GM12801 (cell line): ENCODE results near the gene ICA1.

Experiments used
- CTCF ChIP-seq: IDR thresholded peaks from one replicate; pipeline ENCODE4 v1.5.1; 2011; ENCODE audit warnings: control low read depth; ENCODE audit not compliant: insufficient read length; ENCODE audit errors: extremely low read depth

ICA1 gene

DNA sequence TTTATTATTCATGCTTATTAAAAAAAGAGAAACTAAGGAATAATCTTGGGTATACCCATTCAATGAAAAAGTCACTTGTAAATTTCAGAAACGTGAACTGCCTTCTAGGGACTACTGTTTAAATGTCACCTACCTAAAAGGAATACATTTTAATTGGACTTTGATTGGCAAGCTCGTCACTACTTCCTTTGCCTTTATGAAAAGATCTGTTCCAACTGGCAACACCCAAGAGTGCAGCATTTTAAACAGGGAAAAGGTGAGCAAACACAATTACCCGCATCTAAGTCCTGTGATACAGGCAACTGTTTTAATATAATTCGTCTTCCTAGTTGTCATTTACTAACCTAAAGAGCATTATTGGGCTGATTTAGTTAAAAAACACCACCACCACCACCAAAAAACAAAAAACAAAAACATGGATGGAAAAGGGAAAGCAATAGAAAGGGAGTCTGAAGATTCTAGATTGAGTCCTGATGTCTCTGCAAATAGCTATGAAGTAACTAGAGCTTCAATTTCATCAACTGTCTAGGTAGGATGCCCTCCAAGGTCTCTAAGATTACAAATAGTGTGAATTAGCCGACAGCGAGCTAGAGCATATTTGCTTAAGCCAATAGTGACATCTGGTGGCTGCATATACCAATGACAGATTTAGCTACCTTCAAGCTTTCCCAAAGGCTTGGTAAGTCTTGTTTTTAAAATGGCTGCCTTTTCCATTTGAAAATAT lies 33.8 kb upstream of the ICA1 start:
- TF ChIP-seq CTCF: no peak

GRCh38 chr7:8291397-8292141 lies 29.6 kb upstream of the ICA1 start:
- no peak for TF ChIP-seq CTCF

DNA sequence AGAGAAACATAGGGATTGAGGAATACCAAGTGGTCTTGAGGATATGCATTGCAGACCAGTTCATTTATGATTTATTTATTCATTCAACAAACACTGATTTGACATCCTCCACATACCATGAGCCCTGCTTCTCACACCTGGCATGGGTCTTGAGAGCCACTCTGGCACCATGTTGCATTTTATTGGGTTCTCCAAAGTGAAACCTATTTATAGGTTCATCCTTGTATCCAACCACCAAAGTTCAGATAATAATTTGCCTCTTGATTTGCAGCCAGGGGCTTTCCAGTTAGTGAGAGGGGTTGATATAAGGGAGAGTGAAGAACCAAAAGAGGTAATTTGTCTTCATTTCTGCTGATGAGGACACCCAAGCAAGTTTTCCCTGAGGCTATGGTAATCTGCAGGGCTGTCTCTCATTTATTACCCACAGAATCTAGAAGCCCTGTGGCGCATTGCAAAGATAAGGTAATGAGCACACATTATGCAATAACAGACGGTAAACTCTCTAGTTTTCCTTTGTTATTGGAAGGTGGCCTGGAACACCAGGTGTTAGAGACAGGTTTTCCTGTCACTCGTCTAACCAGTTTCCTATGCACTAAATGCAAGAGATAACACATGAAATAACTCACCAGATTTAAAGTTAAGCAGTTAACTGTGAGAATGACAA lies 28.8 kb upstream of the ICA1 start:
- no peak for TF ChIP-seq CTCF

DNA sequence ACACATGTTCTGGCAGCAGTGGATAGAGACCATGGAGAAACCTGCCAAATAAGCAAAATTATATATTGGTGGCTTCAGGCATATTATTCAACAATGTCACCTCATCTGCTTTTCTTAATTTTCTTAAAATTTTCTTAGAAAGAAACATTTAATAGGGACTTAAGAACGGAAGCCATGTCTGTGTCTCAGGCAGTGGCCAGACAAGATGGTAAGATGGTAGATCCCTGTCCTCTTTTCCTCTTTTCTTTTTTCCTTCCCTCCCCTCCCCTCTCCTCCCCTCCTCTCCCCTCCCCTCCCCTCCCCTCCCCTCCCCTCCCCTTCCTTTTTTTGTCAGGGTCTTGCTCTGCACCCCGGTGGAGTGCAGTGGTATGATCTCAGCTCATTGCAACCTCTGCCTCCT lies 24.2 kb upstream of the ICA1 start:
- TF ChIP-seq CTCF: no peak

GRCh38 chr7:8285155-8285554 lies 23.2 kb upstream of the ICA1 start:
- no peak for TF ChIP-seq CTCF

DNA sequence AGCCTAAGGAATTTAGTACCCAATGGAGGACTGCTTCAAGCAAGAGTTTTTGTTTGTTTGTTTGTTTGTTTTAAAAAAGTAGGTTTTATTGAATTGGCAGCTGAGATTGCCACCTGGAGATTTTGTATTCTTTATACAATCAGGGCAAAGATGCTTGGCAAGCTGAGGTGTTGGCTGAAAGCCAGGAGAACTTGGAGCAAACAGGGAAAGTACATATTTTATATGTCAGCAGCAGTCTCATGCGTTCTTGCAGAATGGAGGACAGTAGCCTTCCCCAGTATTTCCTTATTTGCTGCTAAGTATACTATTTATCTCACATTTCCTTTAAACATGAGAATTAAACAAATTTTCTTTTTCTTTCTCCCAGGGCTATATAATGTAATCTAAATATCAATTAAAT lies 22.6 kb upstream of the ICA1 start:
- no peak for TF ChIP-seq CTCF

DNA sequence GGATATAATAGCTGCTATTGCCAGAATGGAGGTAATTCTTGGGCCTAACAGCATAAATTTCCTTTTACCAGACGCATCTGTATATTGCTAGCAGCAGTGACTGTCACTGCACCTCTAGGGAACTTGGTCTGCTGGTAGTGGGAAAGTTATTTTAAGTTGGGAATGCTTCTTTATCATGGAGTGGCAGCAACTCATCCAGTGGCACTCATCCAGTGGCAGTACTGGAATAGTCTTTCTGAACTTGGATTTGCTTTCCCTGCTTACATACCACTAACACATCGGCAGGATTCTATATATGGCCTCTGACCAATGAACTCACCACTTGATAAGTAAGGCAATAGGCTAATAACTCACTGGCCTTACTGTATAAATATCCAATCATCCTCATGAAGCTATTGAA lies 22.0 kb upstream of the ICA1 start:
- TF ChIP-seq CTCF: no peak
